ENCODE results near the gene ARHGAP29.

The ARHGAP29 gene

GRCh38 chr1:94260635-94261387 is 23.4 kb upstream of the ARHGAP29 start:
- no peak for TF ChIP-seq EZH2 (IDR thresholded peaks at IDR 0.05; ENCODE audit: borderline replicate concordance, low read depth, low read length, severe bottlenecking)
- H3K4me1 ChIP-seq (ENCODE audit: insufficient read depth, low read length) = no peaks in the 10 kb centered on the region
- no peak for ATAC-seq (ENCODE audit: insufficient read depth, low read depth)
- no peak overlapping the region for H3K27ac ChIP-seq (ENCODE audit: low read length)
- no peaks in the 10 kb centered on the region for H3K79me2 ChIP-seq (ENCODE audit: insufficient read depth, low read length)
- no peak overlapping the region for H3K4me3 ChIP-seq (ENCODE audit: low read depth in 1 of 2, low read length in 2 of 2)
- H4K20me1 ChIP-seq (ENCODE audit: insufficient read depth, low read length) = no peaks in the 10 kb centered on the region
- no peaks in the 10 kb centered on the region for H3K9me3 ChIP-seq (ENCODE audit: insufficient read depth, low read length, severe bottlenecking)
- H3K36me3 ChIP-seq (ENCODE audit: insufficient read depth, low read length) = no peaks in the 10 kb centered on the region
- DNase-seq = no peak
- H3K9ac ChIP-seq (ENCODE audit: low read depth, low read length) = no peak overlapping the region
- H3K4me2 ChIP-seq (ENCODE audit: insufficient read depth, low read length) = no peak overlapping the region
- no peaks in the 10 kb centered on the region for H3K27me3 ChIP-seq (ENCODE audit: insufficient read depth, low read length, poor library complexity)
- no peak overlapping the region for H2AFZ ChIP-seq (ENCODE audit: low read depth, low read length)

GRCh38 chr1:94259635-94260289 is 22.4 kb upstream of the ARHGAP29 start:
- H3K4me2 ChIP-seq (ENCODE audit: insufficient read depth, low read length) = no peak overlapping the region
- no peak overlapping the region for H3K4me3 ChIP-seq (ENCODE audit: low read depth in 1 of 2, low read length in 2 of 2)
- no peak for TF ChIP-seq EZH2 (IDR thresholded peaks at IDR 0.05; ENCODE audit: borderline replicate concordance, low read depth, low read length, severe bottlenecking)
- no peak for TF ChIP-seq CTCF (IDR thresholded peaks at IDR 0.05; ENCODE audit: borderline replicate concordance, extremely low read depth, low read length, poor library complexity, severe bottlenecking)
- DNase-seq (no peak), ATAC-seq (ENCODE audit: insufficient read depth, low read depth) (no peak)
- no peaks in the 10 kb centered on the region for H3K27me3 ChIP-seq (ENCODE audit: insufficient read depth, low read length, poor library complexity)
- H4K20me1 ChIP-seq (ENCODE audit: insufficient read depth, low read length) = no peaks in the 10 kb centered on the region
- H3K27ac ChIP-seq (ENCODE audit: low read length) = no peak overlapping the region
- H2AFZ ChIP-seq (ENCODE audit: low read depth, low read length) = no peak overlapping the region
- H3K36me3 ChIP-seq (ENCODE audit: insufficient read depth, low read length) = no peaks in the 10 kb centered on the region
- no peaks in the 10 kb centered on the region for H3K79me2 ChIP-seq (ENCODE audit: insufficient read depth, low read length)
- no peaks in the 10 kb centered on the region for H3K4me1 ChIP-seq (ENCODE audit: insufficient read depth, low read length)
- H3K9me3 ChIP-seq (ENCODE audit: insufficient read depth, low read length, severe bottlenecking) = no peaks in the 10 kb centered on the region
- H3K9ac ChIP-seq (ENCODE audit: low read depth, low read length) = no peak overlapping the region

- Histone ChIP-seq H3K27ac (ENCODE audit: low read length) (no peak overlapping the region), H3K79me2 (ENCODE audit: insufficient read depth, low read length) (no peaks in the 10 kb centered on the region), H3K4me3 (ENCODE audit: low read depth in 1 of 2, low read length in 2 of 2) (no peak overlapping the region), H3K4me2 (ENCODE audit: insufficient read depth, low read length) (no peak overlapping the region), H4K20me1 (ENCODE audit: insufficient read depth, low read length) (no peaks in the 10 kb centered on the region), H3K9ac (ENCODE audit: low read depth, low read length) (no peak overlapping the region), H3K4me1 (ENCODE audit: insufficient read depth, low read length) (no peaks in the 10 kb centered on the region), H3K27me3 (ENCODE audit: insufficient read depth, low read length, poor library complexity) (no peaks in the 10 kb centered on the region), H3K36me3 (ENCODE audit: insufficient read depth, low read length) (no peaks in the 10 kb centered on the region), H3K9me3 (ENCODE audit: insufficient read depth, low read length, severe bottlenecking) (no peaks in the 10 kb centered on the region), H2AFZ (ENCODE audit: low read depth, low read length) (no peak overlapping the region)
- no peak for DNase-seq
- ATAC-seq (ENCODE audit: insufficient read depth, low read depth) = no peak
- TF ChIP-seq CTCF (IDR thresholded peaks at IDR 0.05; ENCODE audit: borderline replicate concordance, extremely low read depth, low read length, poor library complexity, severe bottlenecking) (no peak), EZH2 (IDR thresholded peaks at IDR 0.05; ENCODE audit: borderline replicate concordance, low read depth, low read length, severe bottlenecking) (no peak)
Observed at GRCh38 chr1:94258873-94259331, 21.5 kb upstream of the ARHGAP29 start.

GRCh38 chr1:94257444-94257843 is 20.1 kb upstream of the ARHGAP29 start:
- Histone ChIP-seq H3K4me1 (ENCODE audit: insufficient read depth, low read length) (no peaks in the 10 kb centered on the region), H3K27me3 (ENCODE audit: insufficient read depth, low read length, poor library complexity) (no peaks in the 10 kb centered on the region), H4K20me1 (ENCODE audit: insufficient read depth, low read length) (no peaks in the 10 kb centered on the region), H3K79me2 (ENCODE audit: insufficient read depth, low read length) (no peaks in the 10 kb centered on the region), H3K4me3 (ENCODE audit: low read depth in 1 of 2, low read length in 2 of 2) (no peak overlapping the region), H3K4me2 (ENCODE audit: insufficient read depth, low read length) (no peak overlapping the region), H3K9me3 (ENCODE audit: insufficient read depth, low read length, severe bottlenecking) (no peaks in the 10 kb centered on the region), H3K36me3 (ENCODE audit: insufficient read depth, low read length) (no peaks in the 10 kb centered on the region), H2AFZ (ENCODE audit: low read depth, low read length) (no peak overlapping the region), H3K9ac (ENCODE audit: low read depth, low read length) (no peak overlapping the region), H3K27ac (ENCODE audit: low read length) (no peak overlapping the region)
- ATAC-seq (ENCODE audit: insufficient read depth, low read depth) (no peak), DNase-seq (no peak)
- TF ChIP-seq EZH2 (IDR thresholded peaks at IDR 0.05; ENCODE audit: borderline replicate concordance, low read depth, low read length, severe bottlenecking) (no peak), CTCF (IDR thresholded peaks at IDR 0.05; ENCODE audit: borderline replicate concordance, extremely low read depth, low read length, poor library complexity, severe bottlenecking) (no peak)

Data from DND-41 (cell line).